ENCODE data around the gene H2BK1.
A peak's percentile ranks its signal among the peaks of the same experiment; 100 is the strongest.

The H2BK1 gene

DNA sequence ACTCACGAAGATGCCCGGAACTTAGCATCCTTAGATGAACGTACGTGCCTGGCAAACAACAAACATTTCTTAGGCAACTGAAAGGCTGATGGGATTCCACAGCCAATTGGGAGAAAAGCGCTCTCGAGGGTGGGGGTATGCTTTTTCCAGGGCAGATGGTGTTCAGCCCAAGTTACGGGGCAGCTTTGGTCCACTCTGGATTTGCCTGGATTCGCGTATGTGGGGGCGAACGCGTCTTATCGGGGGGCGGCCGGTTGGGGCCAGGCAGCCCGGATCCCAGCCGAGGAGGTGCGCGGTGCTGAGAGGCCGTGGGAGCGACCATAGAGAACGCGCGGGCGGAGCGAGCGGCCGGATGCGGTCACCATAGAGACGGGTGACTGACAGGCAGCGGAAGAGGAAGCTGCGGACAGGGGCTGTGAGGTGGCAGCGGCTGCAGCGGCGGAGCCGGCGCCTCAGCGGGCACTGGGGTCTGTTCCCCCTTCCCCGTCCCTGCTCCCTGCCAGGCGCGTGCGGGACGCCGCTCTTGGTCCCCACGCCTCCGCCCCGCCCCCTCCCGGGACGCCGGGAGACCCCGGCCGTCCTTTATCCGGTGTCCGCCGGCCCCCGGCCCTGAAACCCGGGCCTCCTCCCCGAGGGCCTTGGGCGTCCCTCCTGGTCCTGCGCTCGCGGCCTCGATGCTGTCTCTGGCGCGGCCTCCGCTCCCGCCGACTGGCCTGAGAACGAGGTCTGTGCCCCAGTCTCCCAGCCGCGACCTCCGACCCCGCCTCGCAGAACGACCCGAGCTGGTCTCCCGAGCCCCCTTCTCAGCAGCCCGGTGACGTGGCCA, 22.0 kb upstream of the H2BK1 start, which contains the start of gene CHPF2:
Gene CHPF2 (plus strand): TSS at position 393 of the 826 bp plus-strand sequence. CDS start 1,529 bp downstream, outside the sequence.
- Histone ChIP-seq H3K36me3 (ENCODE audit: control insufficient read depth, insufficient read depth, low read length) (peaks cover 13% of the 10 kb centered on the region), H3K4me1 (ENCODE audit: control insufficient read depth, insufficient read depth, low read length) (0 out of 2 replicates have a peak, but pooled peaks cover 2% of the 10 kb centered on the region), H3K4me3 (ENCODE audit: low read length) (peak within 1 kb of the TSS; percentile 60), H3K27ac (ENCODE audit: low read length) (no peak within 1 kb of the TSS), H3K9me3 (ENCODE audit: control insufficient read depth, insufficient read depth, low read length) (no peaks in the 10 kb centered on the region), H3K27me3 (ENCODE audit: control insufficient read depth, insufficient read depth, low read length) (no peaks in the 10 kb centered on the region)
- no peak for DNase-seq (ENCODE audit: low read depth, low spot score)
- WGBS (ENCODE audit: insufficient coverage, insufficient read length) = no CpG with 5 or more reads among the region's 79 CpGs

DNA sequence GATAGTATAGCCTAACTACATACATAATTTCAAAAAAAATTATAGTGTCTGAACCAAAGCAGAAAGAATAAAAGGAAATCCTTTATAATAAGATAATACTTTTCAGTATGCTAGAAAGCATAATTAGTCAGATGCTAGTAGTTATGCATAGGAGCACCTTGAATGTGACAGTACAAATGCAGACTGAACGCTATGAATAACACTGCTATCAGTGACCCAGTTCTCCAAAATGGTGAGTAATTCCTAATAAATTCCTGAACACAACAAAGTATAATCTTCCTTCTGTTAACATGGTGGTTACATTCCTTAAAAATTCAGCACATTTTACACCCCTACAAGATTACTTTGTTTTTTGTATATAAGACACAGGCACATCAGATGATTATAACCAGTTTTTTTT, 20.8 kb upstream of the H2BK1 start:
- no peak for DNase-seq (ENCODE audit: low read depth, low spot score)
- Histone ChIP-seq H3K27ac (ENCODE audit: low read length) (no peak overlapping the region), H3K4me3 (ENCODE audit: low read length) (no peak overlapping the region), H3K36me3 (ENCODE audit: control insufficient read depth, insufficient read depth, low read length) (peaks cover 7% of the 10 kb centered on the region), H3K27me3 (ENCODE audit: control insufficient read depth, insufficient read depth, low read length) (no peaks in the 10 kb centered on the region), H3K9me3 (ENCODE audit: control insufficient read depth, insufficient read depth, low read length) (no peaks in the 10 kb centered on the region), H3K4me1 (ENCODE audit: control insufficient read depth, insufficient read depth, low read length) (0 out of 2 replicates have a peak, but pooled peaks cover 2% of the 10 kb centered on the region)
- no CpG with 5 or more reads among the region's 1 CpG for whole genome bisulfite sequencing (ENCODE audit: insufficient coverage, insufficient read length)

DNA sequence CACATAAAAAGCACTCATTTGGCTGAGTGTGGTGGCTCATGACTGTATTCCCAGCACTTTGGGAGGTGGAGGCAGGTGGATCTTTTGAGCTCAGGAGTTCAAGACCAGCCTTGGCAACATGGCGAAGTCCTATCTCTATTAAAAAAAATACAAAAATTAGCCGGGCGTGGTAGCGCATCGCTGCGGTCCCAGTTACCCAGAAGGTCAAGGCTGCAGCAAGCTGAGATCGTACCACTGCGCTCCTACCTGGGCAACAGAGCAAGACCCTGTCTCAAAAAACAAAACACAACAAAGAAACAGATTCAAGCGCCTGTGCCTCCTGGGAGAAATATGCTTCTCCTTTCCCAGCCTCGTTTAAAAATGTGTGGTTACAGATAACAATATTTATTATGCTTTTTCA, 19.0 kb upstream of the H2BK1 start:
- Histone ChIP-seq H3K36me3 (ENCODE audit: control insufficient read depth, insufficient read depth, low read length) (peaks cover 6% of the 10 kb centered on the region; the same call in 1 of the 2 replicates), H3K4me1 (ENCODE audit: control insufficient read depth, insufficient read depth, low read length) (0 out of 2 replicates have a peak, but pooled peaks cover 2% of the 10 kb centered on the region), H3K27ac (ENCODE audit: low read length) (no peak overlapping the region), H3K9me3 (ENCODE audit: control insufficient read depth, insufficient read depth, low read length) (no peaks in the 10 kb centered on the region), H3K27me3 (ENCODE audit: control insufficient read depth, insufficient read depth, low read length) (no peaks in the 10 kb centered on the region), H3K4me3 (ENCODE audit: low read length) (no peak overlapping the region)
- DNase-seq (ENCODE audit: low read depth, low spot score) = no peak
- no CpG with 5 or more reads among the region's 10 CpGs for WGBS (ENCODE audit: insufficient coverage, insufficient read length)

DNA sequence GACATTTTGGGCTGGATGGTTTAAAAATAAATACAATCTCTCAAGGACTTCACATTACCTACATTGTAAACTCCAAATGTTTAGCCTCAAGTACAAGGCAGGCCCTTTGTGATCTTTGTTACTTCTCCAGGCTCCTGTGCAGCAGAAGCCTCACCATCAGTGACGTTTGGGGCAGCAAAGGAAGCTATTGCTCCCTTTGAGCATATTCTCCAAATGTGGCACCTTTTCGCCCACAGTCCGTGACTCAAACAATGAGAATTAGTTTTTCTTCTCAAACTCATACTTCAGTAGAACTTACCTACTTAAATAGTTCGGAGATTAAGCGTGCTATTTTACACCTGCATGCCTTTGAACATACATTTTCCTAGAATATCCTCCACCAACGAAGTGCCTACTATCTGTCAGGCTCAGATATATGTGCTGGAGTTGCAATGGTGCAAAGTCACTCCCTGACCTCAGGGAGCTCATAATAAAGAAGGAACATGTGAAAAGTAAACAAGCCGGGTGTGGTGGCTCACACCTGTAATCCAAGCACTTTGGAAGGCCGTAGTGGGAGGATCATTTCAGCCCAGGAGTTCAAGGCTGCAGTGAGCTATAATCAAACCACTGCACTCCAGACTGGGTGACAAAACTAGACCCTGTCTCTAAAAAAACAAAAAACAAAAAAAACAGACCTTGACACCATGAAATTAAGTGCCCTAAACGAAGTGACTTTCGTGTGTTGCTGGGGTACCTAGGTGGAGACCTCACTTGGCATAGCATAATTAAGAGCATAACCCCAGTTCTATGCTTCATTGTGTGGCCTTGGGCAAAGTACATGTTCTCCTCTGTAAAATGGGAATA, 18.0 kb upstream of the H2BK1 start:
- no CpG with 5 or more reads among the region's 10 CpGs for WGBS (ENCODE audit: insufficient coverage, insufficient read length)
- peaks cover 12% of the 10 kb centered on the region; the same call in 1 of the 2 replicates for H3K36me3 ChIP-seq (ENCODE audit: control insufficient read depth, insufficient read depth, low read length)
- H3K9me3 ChIP-seq (ENCODE audit: control insufficient read depth, insufficient read depth, low read length) = no peaks in the 10 kb centered on the region
- H3K4me3 ChIP-seq (ENCODE audit: low read length) = peak overlapping the region; percentile 34; the same call in 1 of the 2 replicates
- no peak for DNase-seq (ENCODE audit: low read depth, low spot score)
- H3K4me1 ChIP-seq (ENCODE audit: control insufficient read depth, insufficient read depth, low read length) = 0 out of 2 replicates have a peak, but pooled peaks cover under 1% of the 10 kb centered on the region
- no peaks in the 10 kb centered on the region for H3K27me3 ChIP-seq (ENCODE audit: control insufficient read depth, insufficient read depth, low read length)
- H3K27ac ChIP-seq (ENCODE audit: low read length) = no peak overlapping the region

DNA sequence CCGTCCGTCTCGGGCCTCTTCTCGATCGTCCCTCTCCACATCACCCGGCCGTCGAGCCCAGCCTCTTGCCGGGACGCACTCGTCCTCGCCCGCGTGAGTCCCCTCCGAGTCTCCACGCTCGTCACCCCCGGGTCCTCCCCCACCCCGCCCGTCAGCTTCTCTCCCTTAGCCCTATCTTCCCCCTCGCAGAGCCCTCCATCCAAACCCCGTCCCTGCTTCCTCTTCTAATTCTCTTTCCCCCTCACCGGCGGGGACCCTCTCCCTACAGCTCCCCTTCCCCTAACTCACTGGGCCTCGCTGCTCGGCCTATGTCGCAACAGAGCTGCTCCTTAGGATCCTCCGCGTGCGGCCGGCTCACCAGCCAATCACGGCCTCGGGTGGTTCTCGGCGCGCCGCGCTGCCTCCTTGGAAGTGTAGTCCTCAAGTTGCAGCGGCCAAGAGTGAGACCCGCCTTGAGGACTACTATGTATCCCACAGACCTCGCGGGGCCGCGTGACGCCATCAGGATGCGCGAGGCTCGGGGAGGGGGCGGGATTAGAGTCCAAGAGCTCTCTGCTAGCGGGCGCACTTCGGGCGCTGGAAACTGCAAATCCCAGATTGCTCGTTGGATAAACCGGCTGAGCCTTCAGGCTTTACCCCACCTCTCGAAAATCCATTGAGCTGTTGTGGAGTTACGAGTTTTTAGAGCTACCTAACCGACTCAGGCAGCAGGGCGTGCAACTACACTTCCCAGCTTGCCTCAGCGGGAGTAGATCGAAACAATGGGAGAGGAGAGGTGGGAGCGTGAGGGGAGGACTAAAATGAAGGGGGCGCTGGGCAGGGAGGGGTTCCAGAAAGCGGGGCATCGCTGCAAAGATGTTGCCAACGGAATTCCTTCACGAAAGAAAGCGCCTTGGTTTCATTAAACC, 16.8 kb upstream of the H2BK1 start, which contains the start of gene ABCF2:
Gene ABCF2 (minus strand): TSS at position 331 of the 908 bp plus-strand sequence. CDS start 747 bp downstream, outside the sequence.
- Histone ChIP-seq H3K27me3 (ENCODE audit: control insufficient read depth, insufficient read depth, low read length) (no peaks in the 10 kb centered on the region), H3K36me3 (ENCODE audit: control insufficient read depth, insufficient read depth, low read length) (peaks cover 16% of the 10 kb centered on the region; the same call in 1 of the 2 replicates), H3K4me1 (ENCODE audit: control insufficient read depth, insufficient read depth, low read length) (no peaks in the 10 kb centered on the region), H3K9me3 (ENCODE audit: control insufficient read depth, insufficient read depth, low read length) (no peaks in the 10 kb centered on the region), H3K4me3 (ENCODE audit: low read length) (peak within 1 kb of the TSS; percentile 89), H3K27ac (ENCODE audit: low read length) (no peak within 1 kb of the TSS)
- DNase-seq (ENCODE audit: low read depth, low spot score) = peak; percentile 94
- WGBS (ENCODE audit: insufficient coverage, insufficient read length) = no CpG with 5 or more reads among the region's 68 CpGs

DNA sequence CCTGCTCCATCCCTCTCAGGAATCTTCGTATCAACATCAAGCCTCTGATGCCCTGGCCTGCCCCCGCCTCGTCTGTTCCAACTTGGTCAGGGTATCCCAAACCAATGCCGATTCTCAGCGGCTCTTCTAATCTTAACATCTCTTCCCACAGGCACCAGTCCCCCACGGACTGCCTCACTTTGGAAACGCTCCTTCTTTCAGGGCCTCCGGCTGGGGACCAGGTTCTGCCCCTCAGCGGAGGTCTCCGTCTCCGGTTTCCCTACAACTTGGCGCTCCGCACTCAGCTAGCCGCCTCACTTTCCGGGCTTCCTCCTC, 16.2 kb upstream of the H2BK1 start:
- DNase-seq (ENCODE audit: low read depth, low spot score) = no peak
- Histone ChIP-seq H3K27ac (ENCODE audit: low read length) (no peak overlapping the region), H3K27me3 (ENCODE audit: control insufficient read depth, insufficient read depth, low read length) (no peaks in the 10 kb centered on the region), H3K9me3 (ENCODE audit: control insufficient read depth, insufficient read depth, low read length) (no peaks in the 10 kb centered on the region), H3K4me3 (ENCODE audit: low read length) (peak overlapping the region; percentile 89), H3K4me1 (ENCODE audit: control insufficient read depth, insufficient read depth, low read length) (no peaks in the 10 kb centered on the region), H3K36me3 (ENCODE audit: control insufficient read depth, insufficient read depth, low read length) (peaks cover 19% of the 10 kb centered on the region; the same call in 1 of the 2 replicates)
- no CpG with 5 or more reads among the region's 15 CpGs for WGBS (ENCODE audit: insufficient coverage, insufficient read length)

DNA sequence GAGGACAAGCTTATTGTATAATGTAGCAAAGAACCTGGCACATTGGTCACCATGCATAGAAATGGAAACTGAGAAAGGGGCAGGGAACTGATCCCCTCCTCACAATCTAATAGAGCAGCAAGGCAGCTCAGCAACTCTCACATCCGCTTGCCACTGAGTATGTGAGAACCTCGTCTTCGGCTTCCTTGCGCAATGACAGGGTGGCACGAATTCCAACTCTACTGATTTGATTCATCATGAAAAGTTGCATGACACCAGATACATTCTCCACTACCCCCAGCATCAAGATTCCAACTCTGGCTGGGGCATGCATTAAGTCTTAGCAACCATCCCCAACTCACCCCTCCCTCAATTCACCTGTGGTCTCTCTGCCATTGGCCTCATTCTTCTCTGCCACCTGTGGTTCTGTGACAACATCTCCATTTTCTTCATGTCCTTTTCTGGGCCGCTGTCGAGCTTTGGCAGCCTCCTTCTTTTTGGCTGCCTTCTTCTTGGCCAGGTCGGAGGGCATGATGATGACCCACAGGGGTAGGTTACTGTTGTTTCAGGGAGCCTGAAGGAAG, 15.7 kb upstream of the H2BK1 start:
- no peaks in the 10 kb centered on the region for H3K9me3 ChIP-seq (ENCODE audit: control insufficient read depth, insufficient read depth, low read length)
- no CpG with 5 or more reads among the region's 8 CpGs for WGBS (ENCODE audit: insufficient coverage, insufficient read length)
- no peak for DNase-seq (ENCODE audit: low read depth, low spot score)

DNA sequence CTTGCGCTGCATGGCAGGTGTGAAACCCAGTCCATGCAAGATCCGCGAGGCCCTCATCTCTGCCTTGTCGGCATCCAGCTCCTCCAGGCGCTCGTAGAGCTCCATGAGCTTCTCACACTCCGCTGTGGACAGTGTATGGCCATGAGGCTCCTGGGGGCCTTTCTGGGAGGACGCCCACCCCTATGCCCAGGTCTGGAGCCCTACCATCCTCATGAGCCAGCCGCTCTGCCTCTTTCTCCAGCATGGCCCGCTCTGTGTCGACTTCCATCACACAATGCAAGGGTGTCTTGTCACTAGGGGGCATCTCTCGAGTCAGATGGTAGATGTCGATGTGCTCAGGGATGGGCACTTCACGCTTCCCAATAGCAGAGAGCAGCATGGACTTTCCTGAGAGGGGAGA, 13.4 kb upstream of the H2BK1 start:
- Histone ChIP-seq H3K4me1 (ENCODE audit: control insufficient read depth, insufficient read depth, low read length) (no peaks in the 10 kb centered on the region), H3K36me3 (ENCODE audit: control insufficient read depth, insufficient read depth, low read length) (peaks cover 33% of the 10 kb centered on the region), H3K9me3 (ENCODE audit: control insufficient read depth, insufficient read depth, low read length) (no peaks in the 10 kb centered on the region), H3K27me3 (ENCODE audit: control insufficient read depth, insufficient read depth, low read length) (no peaks in the 10 kb centered on the region), H3K4me3 (ENCODE audit: low read length) (no peak overlapping the region), H3K27ac (ENCODE audit: low read length) (no peak overlapping the region)
- WGBS (ENCODE audit: insufficient coverage, insufficient read length) = no CpG with 5 or more reads among the region's 14 CpGs
- DNase-seq (ENCODE audit: low read depth, low spot score) = no peak

More for the DNA sequence above, 15.7 kb upstream of the H2BK1 start:
- H3K4me3 ChIP-seq (ENCODE audit: low read length) = peak overlapping the region; percentile 89; the same call in 1 of the 2 replicates
- H3K27ac ChIP-seq (ENCODE audit: low read length) = no peak overlapping the region
- H3K27me3 ChIP-seq (ENCODE audit: control insufficient read depth, insufficient read depth, low read length) = no peaks in the 10 kb centered on the region
- peaks cover 20% of the 10 kb centered on the region; the same call in 1 of the 2 replicates for H3K36me3 ChIP-seq (ENCODE audit: control insufficient read depth, insufficient read depth, low read length)
- no peaks in the 10 kb centered on the region for H3K4me1 ChIP-seq (ENCODE audit: control insufficient read depth, insufficient read depth, low read length)

DNA sequence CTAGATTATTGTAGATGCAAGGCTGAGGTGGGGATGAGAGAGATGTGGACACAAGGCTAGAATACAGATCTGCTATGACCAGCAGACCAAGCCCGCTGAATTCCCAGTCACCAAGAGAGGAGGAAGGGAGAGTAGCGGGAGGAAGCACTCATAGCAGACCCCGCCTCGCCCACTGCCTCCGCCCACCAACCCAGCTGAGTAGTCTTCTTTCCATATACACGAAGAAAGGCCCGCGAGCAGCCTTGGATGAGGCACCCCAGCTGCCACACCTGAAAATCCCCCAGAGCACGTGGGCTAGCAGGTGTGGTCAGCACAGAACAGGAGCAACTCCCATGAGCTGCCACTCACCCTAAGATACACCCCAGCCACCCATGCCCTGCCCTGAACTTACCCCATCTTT, 7.9 kb upstream of the H2BK1 start:
- H3K27me3 ChIP-seq (ENCODE audit: control insufficient read depth, insufficient read depth, low read length) = no peaks in the 10 kb centered on the region
- H3K9me3 ChIP-seq (ENCODE audit: control insufficient read depth, insufficient read depth, low read length) = no peaks in the 10 kb centered on the region
- H3K4me1 ChIP-seq (ENCODE audit: control insufficient read depth, insufficient read depth, low read length) = no peaks in the 10 kb centered on the region
- no peak for DNase-seq (ENCODE audit: low read depth, low spot score)
- no CpG with 5 or more reads among the region's 9 CpGs for WGBS (ENCODE audit: insufficient coverage, insufficient read length)
- H3K36me3 ChIP-seq (ENCODE audit: control insufficient read depth, insufficient read depth, low read length) = peaks cover 51% of the 10 kb centered on the region
- no peak overlapping the region for H3K4me3 ChIP-seq (ENCODE audit: low read length)
- no peak overlapping the region for H3K27ac ChIP-seq (ENCODE audit: low read length)

Data from iPS DF 6.9 (cell line).